CD4-positive, alpha-beta T cell treated with Interleukin-6 for 4 hours (primary cell): ENCODE measurements around the gene FHOD3.

Experiments
- DNase-seq: peaks from one replicate; pipeline ENCODE4 v3.0.0-alpha.2; 2020; ENCODE audit warnings: mixed read lengths

FHOD3 gene

DNA sequence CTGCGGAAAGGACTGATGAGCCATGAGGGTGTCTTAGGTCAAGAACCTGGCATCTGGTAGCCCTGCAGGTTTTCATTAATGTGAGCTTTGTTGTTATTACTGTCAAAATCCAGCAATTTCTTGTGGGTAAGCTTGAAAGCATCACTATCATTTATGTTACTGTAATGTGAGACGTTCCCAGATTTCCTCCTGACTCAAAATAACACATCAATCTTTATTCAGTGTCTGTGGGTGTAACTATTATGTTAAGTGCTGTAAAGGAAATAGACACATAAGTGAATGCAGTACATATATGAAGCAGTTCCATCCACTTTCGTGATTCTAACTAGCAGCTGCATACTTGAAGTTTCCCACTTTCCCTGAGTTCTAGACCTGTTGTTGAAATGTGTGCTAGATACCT lies 89.8 kb downstream of the FHOD3 start:
- no peak for DNase-seq

DNA sequence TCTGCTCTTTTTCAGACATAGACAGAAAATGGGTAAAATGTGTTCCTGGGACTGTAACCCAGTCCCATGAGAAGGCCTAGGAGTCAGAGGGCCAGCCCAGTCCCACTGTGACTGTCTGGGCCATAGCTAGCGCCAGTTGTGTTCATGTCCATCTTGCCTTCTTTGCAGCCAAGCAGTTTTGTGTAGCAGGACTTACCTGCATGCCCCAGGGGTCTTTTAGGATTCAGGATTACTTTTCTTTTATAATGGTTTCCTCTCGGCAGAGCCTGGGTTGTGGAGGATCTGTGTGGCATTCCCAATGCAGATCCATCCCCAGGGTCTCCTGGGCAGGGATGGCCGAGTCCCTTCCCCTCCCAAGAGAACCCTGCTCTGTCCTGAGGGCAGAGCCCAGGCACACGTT lies 90.8 kb downstream of the FHOD3 start:
- DNase-seq, result no peak

DNA sequence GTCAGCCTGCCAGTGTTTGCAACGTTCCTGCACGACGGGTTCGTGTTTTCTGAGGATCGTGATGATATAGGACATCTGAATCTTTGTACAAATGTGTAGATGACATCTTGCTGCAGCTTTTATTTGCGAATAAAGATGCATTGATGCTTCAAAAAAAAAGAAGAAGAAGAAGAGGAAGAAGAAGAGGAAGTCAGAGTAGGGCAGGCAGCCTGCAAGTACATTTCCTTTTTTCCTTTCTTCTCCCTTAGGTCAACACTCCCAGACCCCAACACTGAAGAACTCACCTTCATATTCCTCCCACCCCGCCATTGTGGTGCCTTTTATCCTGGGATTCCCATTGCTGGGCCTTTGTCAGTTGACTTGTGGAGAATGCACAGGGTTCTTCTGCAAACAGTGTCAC lies 91.5 kb downstream of the FHOD3 start:
- no peak for DNase-seq

DNA sequence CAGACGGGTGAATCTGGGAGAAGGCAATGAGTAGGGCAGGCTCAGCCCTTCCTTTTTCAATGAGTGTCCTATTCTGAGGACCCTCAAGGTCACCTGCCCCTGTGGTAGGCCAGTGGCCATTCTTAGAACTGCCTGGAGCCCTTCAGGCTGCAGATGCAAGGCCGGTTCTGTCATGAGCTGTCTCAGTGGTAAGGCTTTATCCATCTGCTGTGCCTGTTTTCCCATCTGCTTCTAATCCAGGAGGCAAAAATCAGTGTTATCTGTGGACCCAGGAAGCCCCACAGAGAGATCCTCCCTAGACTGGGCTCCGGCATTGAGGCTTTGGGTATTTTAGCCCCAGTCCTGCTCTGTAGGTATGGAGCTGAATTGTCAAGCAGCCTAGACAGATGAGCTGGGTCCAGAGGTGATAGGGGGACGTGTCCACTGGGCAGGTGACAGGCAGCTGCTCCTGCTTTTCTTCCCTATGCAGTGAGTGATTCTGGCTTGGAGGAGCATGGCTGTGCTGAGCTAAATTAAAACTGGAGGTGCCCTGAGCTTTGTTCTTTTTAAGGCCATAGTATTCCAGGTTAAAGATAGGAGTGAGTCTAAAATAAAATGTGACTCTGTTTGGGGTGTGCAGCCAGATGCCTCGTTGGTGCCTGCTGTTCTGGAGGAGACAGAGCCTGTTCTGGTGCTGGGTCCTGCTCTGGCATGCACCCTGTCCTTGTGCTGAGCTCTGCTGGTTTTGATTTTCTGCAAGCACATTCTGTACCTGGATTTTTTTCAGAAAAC lies 92.5 kb downstream of the FHOD3 start:
- DNase-seq, result no peak

- DNase-seq, result no peak
Observed at GRCh38 chr18:36391426-36392145, 94.1 kb downstream of the FHOD3 start.

GRCh38 chr18:36392164-36392978 lies 94.9 kb downstream of the FHOD3 start:
- DNase-seq, result no peak

DNA sequence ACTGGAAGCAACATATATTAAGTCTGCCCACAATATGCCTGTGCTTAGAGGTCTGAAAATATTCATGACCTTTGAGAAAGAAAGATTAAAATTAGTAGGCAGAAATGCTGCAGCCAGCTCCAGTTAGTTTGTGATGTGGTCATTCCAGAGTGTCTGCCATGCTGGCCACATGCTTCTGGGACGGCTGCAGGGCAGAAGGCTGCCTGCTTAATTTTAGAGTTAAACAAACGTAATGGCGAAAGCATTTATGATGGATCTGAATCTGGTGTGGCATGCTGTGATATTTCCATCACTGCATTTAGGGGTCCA lies 95.4 kb downstream of the FHOD3 start:
- DNase-seq, result no peak

DNA sequence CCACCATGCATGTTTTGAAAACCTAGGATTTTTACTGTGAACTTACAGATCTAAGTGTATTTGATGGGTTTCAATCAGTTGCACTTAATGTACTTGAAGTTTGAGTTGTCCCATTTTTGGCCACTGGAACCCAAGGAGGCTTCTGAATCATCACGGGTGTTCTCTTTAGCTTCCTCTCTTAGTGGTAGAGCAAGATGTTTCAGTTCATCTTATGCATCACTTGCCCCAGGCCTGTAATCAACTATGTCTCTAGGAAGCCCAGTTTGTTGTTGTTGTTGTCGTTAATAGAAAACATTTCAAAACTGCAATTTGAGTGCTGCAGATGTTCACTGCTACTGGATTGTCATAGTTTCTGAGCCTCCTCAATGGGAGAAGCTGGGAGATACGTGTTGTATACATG lies 97.0 kb downstream of the FHOD3 start:
- no peak for DNase-seq

GRCh38 chr18:36396190-36396589 lies 98.7 kb downstream of the FHOD3 start:
- no peak for DNase-seq

GRCh38 chr18:36397033-36397432 lies 99.5 kb downstream of the FHOD3 start:
- no peak for DNase-seq

GRCh38 chr18:36398419-36398818 lies 100.9 kb downstream of the FHOD3 start:
- no peak for DNase-seq

DNA sequence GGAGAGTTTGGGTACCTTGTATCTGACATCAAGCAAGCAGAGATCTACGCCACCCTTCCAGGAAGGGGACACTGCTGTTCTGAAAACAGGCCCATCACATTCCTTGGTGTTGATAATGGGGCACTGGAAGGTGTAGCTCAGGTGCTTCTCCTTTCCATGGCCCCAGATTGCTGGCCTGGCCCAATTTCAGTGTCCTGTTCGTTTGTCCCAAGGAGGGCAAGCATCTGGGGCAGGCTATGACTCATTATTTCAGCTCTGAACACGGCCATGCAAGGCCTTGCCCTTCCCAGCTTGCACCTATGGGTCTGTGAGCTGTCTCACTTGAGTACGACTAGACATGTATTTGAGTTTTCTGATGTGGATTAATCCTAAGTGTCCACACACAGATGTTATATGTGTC lies 101.5 kb downstream of the FHOD3 start:
- no peak for DNase-seq

GRCh38 chr18:36401462-36401861 lies 103.9 kb downstream of the FHOD3 start:
- DNase-seq, result no peak

GRCh38 chr18:36402765-36403396 lies 105.4 kb downstream of the FHOD3 start:
- no peak for DNase-seq

DNA sequence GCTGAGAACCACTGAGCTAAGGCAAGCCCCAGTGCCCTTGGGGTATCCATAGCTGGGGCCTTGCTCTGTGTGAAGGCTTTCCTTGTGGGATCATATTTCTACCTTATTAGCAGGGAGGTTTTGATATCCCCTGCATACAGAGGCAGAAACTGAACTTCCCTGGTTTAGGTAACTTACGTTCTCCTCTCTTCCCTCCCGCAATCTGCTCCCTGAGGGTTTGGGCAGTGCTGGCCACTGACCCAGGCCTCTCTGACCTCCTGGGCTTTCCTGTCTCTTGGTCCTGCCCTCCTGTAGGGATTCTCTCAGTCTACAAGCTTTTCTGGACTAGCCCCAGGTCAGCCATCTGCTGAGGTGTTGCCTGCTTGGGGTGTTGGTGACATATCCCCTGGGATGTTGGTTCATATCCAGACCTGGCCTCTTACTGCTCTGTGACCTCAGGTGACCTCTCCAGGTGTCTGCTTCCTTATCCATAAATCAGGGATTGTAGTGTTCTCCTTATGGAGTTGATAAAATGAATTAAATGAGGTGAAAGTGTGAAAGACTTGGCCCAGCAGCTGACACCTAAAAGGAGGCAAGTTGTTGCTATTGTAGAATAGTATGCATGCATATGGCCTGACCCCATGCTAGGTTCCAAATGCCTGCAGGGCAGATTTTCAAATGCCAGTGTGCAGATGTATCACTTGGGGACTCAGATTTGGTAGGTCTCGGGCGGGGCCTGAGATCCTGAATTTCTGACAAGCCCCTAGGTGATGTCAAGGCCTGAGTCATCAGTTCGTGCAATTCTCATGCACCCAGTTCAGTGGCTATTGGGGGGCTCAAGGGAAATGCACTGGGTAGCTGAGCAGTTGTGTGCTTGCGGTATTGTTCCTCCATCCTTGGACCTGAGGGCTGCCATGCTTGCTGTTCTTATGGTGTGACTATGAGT lies 106.6 kb downstream of the FHOD3 start:
- DNase-seq, result no peak

DNA sequence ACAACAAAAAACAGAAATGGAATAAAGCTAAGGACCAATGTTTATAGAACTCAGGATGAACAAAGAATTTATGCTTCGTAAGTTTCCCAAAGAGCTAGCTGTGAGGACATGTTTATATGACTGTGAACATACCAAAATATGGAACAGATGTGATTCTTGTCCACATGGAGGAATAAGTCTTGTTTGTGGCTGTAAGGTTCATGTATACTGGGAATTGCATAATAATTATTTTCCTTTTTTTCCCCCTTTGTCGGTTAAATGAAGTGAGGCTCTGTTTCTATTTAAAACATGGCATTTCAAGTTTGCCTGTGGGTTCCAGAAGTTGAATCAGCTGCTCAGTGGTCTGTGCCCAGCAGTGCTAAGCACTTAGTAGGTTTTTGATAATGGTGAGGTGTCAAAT lies 108.1 kb downstream of the FHOD3 start:
- DNase-seq, result no peak

DNA sequence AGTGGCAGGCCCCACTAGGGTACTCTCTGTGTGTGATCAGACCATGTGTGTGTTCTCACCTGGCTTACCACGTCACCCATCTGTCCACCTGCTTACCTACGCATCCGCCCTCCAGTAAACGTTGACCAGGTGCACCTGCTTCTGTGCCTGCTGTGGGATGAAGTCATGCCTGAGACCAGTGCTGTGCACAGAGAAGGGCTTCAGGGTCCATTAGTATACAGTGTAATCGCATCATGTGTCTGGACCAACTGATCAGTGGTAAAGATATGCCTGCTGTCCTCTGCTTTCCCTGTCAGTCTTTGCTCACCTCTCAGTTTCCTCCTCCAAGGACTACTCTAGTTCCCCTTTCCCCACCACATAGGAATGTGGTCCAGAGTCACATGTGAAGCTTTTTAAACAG lies 109.3 kb downstream of the FHOD3 start:
- DNase-seq, result no peak

DNA sequence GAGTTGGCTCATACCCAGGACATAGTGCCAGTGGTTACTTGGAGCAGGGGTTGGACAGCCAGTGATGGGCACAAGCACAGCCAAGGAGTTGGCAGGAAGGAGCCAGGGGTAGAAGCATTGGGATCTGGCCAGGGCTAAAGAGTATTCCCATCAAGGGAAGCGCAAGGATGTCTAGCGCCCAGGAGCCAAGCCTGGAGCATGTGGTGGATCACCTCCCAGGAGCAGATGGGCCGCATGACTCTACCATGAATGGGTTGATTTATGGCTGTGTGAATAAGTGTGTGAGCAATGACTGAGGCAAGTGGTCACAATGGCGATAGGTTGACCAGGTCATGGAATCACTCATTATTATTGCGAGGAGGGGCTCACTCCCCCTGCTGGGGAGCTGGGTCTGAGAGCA lies 111.1 kb downstream of the FHOD3 start:
- DNase-seq, result no peak

DNA sequence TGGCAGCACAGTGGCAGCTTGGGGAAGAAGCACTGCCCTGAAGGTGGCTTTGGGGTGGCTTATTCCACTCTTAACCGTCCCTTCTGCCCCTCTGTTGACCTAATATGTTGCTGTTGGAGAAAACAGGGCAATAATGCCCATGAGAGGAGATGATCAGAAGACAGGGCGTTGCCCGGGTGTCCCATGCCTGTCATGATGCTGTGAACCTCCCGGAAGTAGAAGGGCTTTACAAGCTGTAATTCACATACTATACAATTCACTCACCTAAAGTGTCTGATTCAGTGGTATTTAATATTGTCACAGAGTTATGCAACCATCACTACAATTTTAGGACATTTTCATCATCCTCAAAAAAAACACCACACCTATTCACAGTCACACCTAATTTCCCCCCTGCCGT lies 112.3 kb downstream of the FHOD3 start:
- DNase-seq, result no peak

DNA sequence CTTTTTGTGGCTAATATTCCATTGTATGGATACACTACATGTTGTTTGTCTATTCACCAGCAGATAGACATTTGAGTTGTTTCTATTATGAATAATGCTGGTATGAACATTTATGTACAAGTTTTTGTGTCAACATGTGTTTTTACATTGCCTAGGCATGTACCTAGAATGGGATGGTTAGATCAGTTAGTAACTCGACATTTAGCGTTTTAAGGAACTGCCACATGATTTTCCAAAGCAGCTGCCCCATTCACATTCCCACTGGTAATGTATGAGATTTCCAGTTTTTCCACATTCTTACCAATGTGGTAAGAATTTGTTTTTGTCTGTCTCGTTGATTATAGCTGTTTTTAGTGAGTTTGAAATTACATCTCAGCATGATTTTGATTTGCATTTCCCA lies 112.8 kb downstream of the FHOD3 start:
- no peak for DNase-seq

DNA sequence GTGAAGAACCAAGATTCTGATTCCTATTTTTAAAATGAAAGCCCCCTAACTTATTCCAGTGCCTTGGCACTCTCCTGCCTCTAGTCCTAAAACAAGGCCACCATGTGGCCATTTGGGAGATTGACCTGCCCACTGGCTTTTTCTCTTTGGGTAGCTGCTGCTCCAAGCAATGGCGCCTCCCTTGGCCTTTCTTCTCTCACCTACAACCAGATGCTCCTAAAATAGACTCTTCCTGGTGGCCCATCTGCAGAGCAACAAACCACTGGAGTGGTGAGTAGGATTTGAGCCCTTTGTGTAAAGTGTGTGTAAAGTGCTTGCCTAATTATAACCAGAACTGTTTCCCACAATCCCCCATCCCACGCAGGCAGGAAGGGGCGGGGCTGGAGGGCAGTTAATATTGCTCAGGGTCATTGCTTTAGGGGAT lies 114.2 kb downstream of the FHOD3 start:
- no peak for DNase-seq

- no peak for DNase-seq
Observed at GRCh38 chr18:36412778-36413177, 115.3 kb downstream of the FHOD3 start.
